ENCODE data around the gene PAIP1.

GRCh38 chr5:43486353-43486752 is 70.5 kb downstream of the PAIP1 start:
- TF ChIP-seq POLR2A (IDR thresholded peaks at IDR 0.05) (no peak), CTCF (IDR thresholded peaks at IDR 0.05) (no peak), EP300 (IDR thresholded peaks at IDR 0.05) (no peak), POLR2AphosphoS5 (IDR thresholded peaks at IDR 0.05) (no peak)

Data from stomach (tissue), 4 donors.